Astrocyte (in vitro differentiated cells and primary cell): ENCODE measurements around the gene PAMR1. TPM values are rescaled to one million over a fixed set of nuclear protein-coding genes. Genes with fewer than 3 reads are reported as not detected.

ENCODE experiments used
- DNase-seq: peaks from one replicate; pipeline ENCODE4 v3.0.0-alpha.2; 2010; ENCODE audit warnings: low read depth
- FAIRE-seq: peaks from 2 replicates; lab custom pipeline; 2011; peaks lifted over from hg19 to GRCh38; lab: Jason Lieb, UNC
- H2AFZ ChIP-seq: 2 replicates; pipeline ENCODE4 v1.6.0; 2012; ENCODE audit warnings: low read depth, low read length, inconsistent platforms
- H3K27ac ChIP-seq: 2 replicates; pipeline ENCODE4 v1.5.1; 2011; ENCODE audit warnings: low read depth, low read length, inconsistent platforms
- H3K27me3 ChIP-seq: 2 replicates; pipeline ENCODE4 v1.6.0; 2011; ENCODE audit warnings: low read length, inconsistent platforms; ENCODE audit not compliant: insufficient read depth
- H3K36me3 ChIP-seq: 2 replicates; pipeline ENCODE4 v1.5.1; 2011; ENCODE audit warnings: low read length, inconsistent platforms; ENCODE audit not compliant: insufficient read depth
- H3K4me1 ChIP-seq: 2 replicates; pipeline ENCODE4 v1.5.1; 2011; ENCODE audit warnings: low read length, inconsistent platforms; ENCODE audit not compliant: insufficient read depth
- H3K4me2 ChIP-seq: 2 replicates; pipeline ENCODE4 v1.6.0; 2012; ENCODE audit warnings: low read length, inconsistent platforms
- H3K4me3 ChIP-seq: 2 replicates; pipeline ENCODE4 v1.5.1; 2011; ENCODE audit warnings: low read depth, mild to moderate bottlenecking, low read length, inconsistent platforms; ENCODE audit not compliant: insufficient read depth
- H3K79me2 ChIP-seq: 2 replicates; pipeline ENCODE4 v1.6.0; 2012; ENCODE audit warnings: mild to moderate bottlenecking, low read length, inconsistent platforms; ENCODE audit not compliant: insufficient read depth
- H3K9ac ChIP-seq: 2 replicates; pipeline ENCODE4 v1.6.0; 2012; ENCODE audit warnings: mild to moderate bottlenecking, low read length, inconsistent platforms
- H3K9me3 ChIP-seq: 2 replicates; pipeline ENCODE4 v1.5.1; 2012; ENCODE audit warnings: low read depth, mild to moderate bottlenecking, low read length, inconsistent platforms; ENCODE audit not compliant: insufficient read depth
- H4K20me1 ChIP-seq: 2 replicates; pipeline ENCODE4 v1.6.0; 2012; ENCODE audit warnings: low read length, inconsistent platforms; ENCODE audit not compliant: insufficient read depth
- H3K27ac Mint-ChIP-seq: one replicate; pipeline ENCODE4 v1.8.0; 2021; ENCODE audit warnings: mild to moderate bottlenecking, mixed read lengths; ENCODE audit not compliant: unreplicated experiment
- H3K27me3 Mint-ChIP-seq: one replicate; pipeline ENCODE4 v1.8.0; 2021; ENCODE audit warnings: low read depth, mixed read lengths; ENCODE audit not compliant: unreplicated experiment
- H3K36me3 Mint-ChIP-seq: one replicate; pipeline ENCODE4 v1.8.0; 2021; ENCODE audit warnings: low read depth, mixed read lengths; ENCODE audit not compliant: unreplicated experiment
- H3K4me1 Mint-ChIP-seq: one replicate; pipeline ENCODE4 v1.8.0; 2021; ENCODE audit warnings: low read depth, mixed read lengths; ENCODE audit not compliant: unreplicated experiment
- H3K4me3 Mint-ChIP-seq: one replicate; pipeline ENCODE4 v1.8.0; 2021; ENCODE audit warnings: mild to moderate bottlenecking, moderate library complexity, mixed read lengths; ENCODE audit not compliant: unreplicated experiment
- H3K9me3 Mint-ChIP-seq: one replicate; pipeline ENCODE4 v1.8.0; 2021; ENCODE audit warnings: mild to moderate bottlenecking, mixed read lengths; ENCODE audit not compliant: unreplicated experiment
- EZH2 ChIP-seq: IDR thresholded peaks from 2 replicates; pipeline ENCODE4 v1.6.1; 2012; ENCODE audit warnings: mild to moderate bottlenecking, low read length, inconsistent platforms; ENCODE audit not compliant: insufficient read depth
- total RNA-seq: library from RNA; stranded (reverse); gene quantifications from 2 replicates; pipeline ENCODE4 v1.2.1, GENCODE V29; 2021
- TF ChIP-seq, protein P1 (sequence below): IDR thresholded peaks from 2 replicates; pipeline ENCODE4 v1.5.1; 2011; ENCODE audit warnings: low read depth, mild to moderate bottlenecking, inconsistent platforms, low read length, moderate library complexity; ENCODE audit not compliant: insufficient read depth

PAMR1 gene
- total RNA-seq, 1 donor from 2014 or later: 12.6 TPM

DNA sequence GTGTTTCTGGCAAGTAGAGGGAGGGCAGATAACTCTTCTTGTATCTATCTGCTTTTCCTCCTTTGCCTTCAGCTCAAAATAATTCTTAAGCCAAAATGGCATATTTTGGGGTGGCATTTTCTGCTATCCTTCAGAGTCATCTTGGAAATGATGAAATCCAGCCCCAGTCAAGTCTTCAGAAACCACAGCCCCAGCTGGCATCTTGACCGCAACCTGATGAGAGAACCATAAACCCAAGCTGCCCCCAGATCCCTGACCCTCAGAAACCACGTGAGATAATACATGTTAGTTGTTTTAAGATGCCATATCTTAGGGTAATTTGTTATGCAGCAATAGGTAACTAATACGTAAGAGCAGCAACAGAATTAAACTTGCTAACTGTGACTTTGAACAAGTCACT lies 15.1 kb upstream of the PAMR1 start:
- H3K27me3 Mint-ChIP-seq: peaks cover 6% of the 10 kb centered on the region
- H3K27ac Mint-ChIP-seq: peak overlapping the region; percentile 13
- Histone ChIP-seq H2AFZ (no peak overlapping the region), H3K27me3 (no peaks in the 10 kb centered on the region), H3K4me2 (no peak overlapping the region), H4K20me1 (no peaks in the 10 kb centered on the region), H3K27ac (peak overlapping the region; percentile 36), H3K79me2 (no peaks in the 10 kb centered on the region), H3K9me3 (no peaks in the 10 kb centered on the region), H3K9ac (peak overlapping the region; percentile 24), H3K36me3 (no peaks in the 10 kb centered on the region), H3K4me3 (no peak overlapping the region), H3K4me1 (peaks cover 35% of the 10 kb centered on the region)
- DNase-seq (peak; percentile 57), FAIRE-seq (no peak)
- peaks cover 35% of the 10 kb centered on the region for H3K4me1 Mint-ChIP-seq
- H3K9me3 Mint-ChIP-seq: peaks cover 2% of the 10 kb centered on the region
- H3K36me3 Mint-ChIP-seq: no peaks in the 10 kb centered on the region
- no peak for TF ChIP-seq EZH2
- TF ChIP-seq, protein P1, sequence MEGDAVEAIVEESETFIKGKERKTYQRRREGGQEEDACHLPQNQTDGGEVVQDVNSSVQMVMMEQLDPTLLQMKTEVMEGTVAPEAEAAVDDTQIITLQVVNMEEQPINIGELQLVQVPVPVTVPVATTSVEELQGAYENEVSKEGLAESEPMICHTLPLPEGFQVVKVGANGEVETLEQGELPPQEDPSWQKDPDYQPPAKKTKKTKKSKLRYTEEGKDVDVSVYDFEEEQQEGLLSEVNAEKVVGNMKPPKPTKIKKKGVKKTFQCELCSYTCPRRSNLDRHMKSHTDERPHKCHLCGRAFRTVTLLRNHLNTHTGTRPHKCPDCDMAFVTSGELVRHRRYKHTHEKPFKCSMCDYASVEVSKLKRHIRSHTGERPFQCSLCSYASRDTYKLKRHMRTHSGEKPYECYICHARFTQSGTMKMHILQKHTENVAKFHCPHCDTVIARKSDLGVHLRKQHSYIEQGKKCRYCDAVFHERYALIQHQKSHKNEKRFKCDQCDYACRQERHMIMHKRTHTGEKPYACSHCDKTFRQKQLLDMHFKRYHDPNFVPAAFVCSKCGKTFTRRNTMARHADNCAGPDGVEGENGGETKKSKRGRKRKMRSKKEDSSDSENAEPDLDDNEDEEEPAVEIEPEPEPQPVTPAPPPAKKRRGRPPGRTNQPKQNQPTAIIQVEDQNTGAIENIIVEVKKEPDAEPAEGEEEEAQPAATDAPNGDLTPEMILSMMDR: no peak
- no peak overlapping the region for H3K4me3 Mint-ChIP-seq

DNA sequence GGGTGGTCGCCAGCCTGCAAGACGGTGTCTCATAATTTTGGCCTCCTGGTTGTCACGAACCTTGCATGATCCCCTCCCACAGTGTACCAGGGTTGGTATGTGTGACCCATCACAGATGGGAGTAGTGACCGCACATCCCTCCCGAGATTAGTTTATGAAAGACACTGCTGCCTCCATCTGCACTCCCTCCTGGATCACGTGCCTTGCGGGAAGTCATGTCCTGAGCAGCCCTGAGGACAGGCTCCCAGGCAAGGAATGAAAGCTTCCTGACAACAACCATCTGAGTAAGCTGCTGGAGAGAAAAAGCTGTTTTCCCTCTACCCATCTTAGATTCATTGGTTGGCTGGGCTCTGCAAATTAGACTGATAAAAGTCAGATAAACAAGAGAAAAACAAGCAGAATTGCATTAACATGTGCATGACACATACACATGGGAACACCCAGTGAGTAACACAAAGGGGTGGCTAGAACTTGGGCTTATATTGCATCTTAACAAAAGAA lies 14.4 kb upstream of the PAMR1 start:
- Mint-ChIP-seq H3K4me3 (peak overlapping the region; percentile 23), H3K4me1 (peaks cover 35% of the 10 kb centered on the region), H3K27ac (peak overlapping the region; percentile 13), H3K9me3 (peaks cover 2% of the 10 kb centered on the region), H3K27me3 (peaks cover 9% of the 10 kb centered on the region), H3K36me3 (no peaks in the 10 kb centered on the region)
- peak; percentile 66 for DNase-seq
- H3K36me3 ChIP-seq: no peaks in the 10 kb centered on the region
- peak overlapping the region; percentile 36 for H3K27ac ChIP-seq
- no peaks in the 10 kb centered on the region for H4K20me1 ChIP-seq
- no peak overlapping the region for H3K4me3 ChIP-seq
- TF ChIP-seq, protein P1: no peak
- no peak for TF ChIP-seq EZH2
- H3K27me3 ChIP-seq: no peaks in the 10 kb centered on the region
- no peak overlapping the region for H2AFZ ChIP-seq
- H3K4me2 ChIP-seq: peak overlapping the region; percentile 54
- no peaks in the 10 kb centered on the region for H3K79me2 ChIP-seq
- FAIRE-seq: peak; percentile 84
- peaks cover 35% of the 10 kb centered on the region for H3K4me1 ChIP-seq
- H3K9me3 ChIP-seq: no peaks in the 10 kb centered on the region
- peak overlapping the region; percentile 24 for H3K9ac ChIP-seq

DNA sequence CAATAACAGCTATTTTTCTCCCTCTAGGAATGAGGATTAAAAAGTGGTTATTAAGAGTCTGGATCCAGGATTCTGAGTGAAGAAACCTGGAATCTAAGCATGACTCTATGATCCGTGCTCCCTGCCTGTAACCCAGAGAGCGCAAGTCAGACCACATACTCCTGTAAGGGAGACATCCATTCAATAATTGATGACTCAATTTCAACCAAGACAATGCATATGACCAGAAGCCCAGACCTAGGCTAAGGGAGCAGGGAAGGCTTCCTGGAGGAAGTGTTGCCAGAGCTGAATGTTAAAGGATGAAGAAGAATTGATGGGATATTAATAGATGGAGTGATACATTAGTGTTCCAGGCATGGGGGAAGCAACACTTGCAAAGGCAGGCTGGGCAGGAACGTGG lies 13.8 kb upstream of the PAMR1 start:
- DNase-seq: no peak
- Histone ChIP-seq H3K9me3 (no peaks in the 10 kb centered on the region), H3K4me1 (peaks cover 35% of the 10 kb centered on the region), H3K27me3 (no peaks in the 10 kb centered on the region), H3K4me2 (peak overlapping the region; percentile 54), H3K36me3 (no peaks in the 10 kb centered on the region), H2AFZ (no peak overlapping the region), H3K4me3 (no peak overlapping the region), H4K20me1 (no peaks in the 10 kb centered on the region), H3K27ac (no peak overlapping the region), H3K79me2 (no peaks in the 10 kb centered on the region), H3K9ac (peak overlapping the region; percentile 24)
- H3K4me1 Mint-ChIP-seq: peaks cover 35% of the 10 kb centered on the region
- TF ChIP-seq, protein P1: no peak
- no peak for TF ChIP-seq EZH2
- H3K4me3 Mint-ChIP-seq: no peak overlapping the region
- H3K27ac Mint-ChIP-seq: peak overlapping the region; percentile 59
- no peak for FAIRE-seq
- H3K36me3 Mint-ChIP-seq: no peaks in the 10 kb centered on the region
- peaks cover 9% of the 10 kb centered on the region for H3K27me3 Mint-ChIP-seq
- H3K9me3 Mint-ChIP-seq: peaks cover 2% of the 10 kb centered on the region
